Kidney capillary endothelial cell (primary cell): ENCODE measurements around the gene PPM1A.

Experiments used
- DNase-seq: peaks from one replicate; pipeline ENCODE4 v3.0.0-alpha.2; 2018; ENCODE audit warnings: low spot score

PPM1A gene

DNA sequence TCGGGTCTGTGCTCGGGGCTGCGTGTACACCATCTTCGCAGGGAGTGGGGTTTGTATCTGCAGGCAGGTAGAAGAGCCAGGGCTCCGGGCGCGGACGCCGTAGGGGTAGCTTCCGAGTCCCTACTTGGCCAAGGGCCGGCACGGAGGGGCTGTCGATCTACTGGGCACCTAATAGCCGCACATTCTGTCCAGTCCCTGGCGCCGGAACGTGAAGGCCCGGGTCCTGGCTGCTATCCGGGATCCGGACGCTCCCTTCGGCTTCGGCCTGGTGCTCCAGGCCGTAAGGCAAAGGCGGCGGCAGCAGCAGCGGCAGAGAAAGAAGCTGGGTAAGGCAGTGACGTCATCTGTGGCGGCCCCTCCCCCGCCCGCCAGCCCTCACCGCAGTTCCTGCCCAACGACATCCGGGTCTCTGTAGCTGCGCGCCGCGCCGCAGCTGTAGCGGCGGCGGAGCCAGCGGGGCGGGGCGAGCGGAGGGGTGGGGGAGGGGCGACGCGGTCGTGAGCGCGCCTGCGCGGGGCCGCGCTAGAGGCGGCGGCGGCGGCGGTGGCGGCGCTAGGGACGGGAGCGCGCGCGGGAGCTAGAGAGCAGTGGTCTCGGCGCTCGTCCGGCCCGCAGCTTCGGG is at the start of gene PPM1A:
TSS of gene PPM1A (plus strand) at position 525 of the 622 bp plus-strand sequence. CDS start 33,483 bp downstream, outside the sequence.
- DNase-seq: peak; percentile 91

DNA sequence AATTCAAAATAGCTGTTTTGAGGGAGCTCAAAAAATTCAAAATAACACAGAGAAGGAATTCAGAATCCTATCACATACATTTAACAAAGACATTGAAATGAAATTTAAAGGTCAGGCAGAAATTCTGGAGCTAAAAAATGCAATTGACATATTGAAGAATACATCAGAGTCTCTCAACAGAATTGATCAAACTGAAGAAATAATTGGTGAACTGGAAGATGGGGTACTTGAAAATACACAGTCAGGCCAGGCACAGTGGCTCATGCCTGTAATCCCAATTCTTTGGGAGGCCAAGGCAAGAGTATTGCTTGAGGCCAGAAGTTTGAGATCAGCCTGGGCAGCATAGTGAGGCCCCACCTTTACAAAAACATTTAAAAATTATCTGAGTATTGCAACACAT is 49.7 kb upstream of the PPM1A start:
- no peak for DNase-seq

DNA sequence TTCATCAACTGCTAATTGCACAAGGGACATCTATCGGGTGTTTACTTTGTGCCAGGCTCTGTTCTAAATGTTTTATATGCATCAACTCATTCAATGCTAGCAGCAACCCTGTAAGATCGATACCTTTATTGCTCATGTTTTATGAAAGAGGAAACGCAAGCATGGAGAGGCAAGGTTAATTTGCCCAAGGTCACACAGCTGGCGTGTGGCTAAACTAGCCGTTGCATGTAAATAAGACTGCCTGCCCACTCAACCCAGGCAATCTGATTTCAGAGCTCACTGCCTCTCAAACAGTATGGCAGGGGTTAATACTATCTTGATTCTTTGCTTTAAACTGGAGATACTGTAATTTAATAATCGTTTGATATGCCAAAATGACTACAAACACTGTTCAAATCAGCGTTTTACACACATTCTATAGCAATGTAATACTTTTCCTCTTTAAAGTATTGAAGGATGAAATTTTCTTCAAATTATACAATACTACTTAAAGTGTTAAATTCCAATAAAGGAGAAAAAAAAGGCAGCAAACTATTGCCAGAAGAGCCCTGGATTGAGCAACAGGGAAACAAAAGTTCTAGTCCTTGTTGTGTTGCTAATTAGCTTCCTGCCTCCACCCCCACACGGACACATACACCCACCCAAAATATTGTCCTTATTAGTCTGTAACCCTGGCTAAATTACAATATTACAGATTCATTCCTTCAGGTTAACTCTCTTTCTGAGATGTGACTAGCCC is 44.7 kb upstream of the PPM1A start:
- no peak for DNase-seq

DNA sequence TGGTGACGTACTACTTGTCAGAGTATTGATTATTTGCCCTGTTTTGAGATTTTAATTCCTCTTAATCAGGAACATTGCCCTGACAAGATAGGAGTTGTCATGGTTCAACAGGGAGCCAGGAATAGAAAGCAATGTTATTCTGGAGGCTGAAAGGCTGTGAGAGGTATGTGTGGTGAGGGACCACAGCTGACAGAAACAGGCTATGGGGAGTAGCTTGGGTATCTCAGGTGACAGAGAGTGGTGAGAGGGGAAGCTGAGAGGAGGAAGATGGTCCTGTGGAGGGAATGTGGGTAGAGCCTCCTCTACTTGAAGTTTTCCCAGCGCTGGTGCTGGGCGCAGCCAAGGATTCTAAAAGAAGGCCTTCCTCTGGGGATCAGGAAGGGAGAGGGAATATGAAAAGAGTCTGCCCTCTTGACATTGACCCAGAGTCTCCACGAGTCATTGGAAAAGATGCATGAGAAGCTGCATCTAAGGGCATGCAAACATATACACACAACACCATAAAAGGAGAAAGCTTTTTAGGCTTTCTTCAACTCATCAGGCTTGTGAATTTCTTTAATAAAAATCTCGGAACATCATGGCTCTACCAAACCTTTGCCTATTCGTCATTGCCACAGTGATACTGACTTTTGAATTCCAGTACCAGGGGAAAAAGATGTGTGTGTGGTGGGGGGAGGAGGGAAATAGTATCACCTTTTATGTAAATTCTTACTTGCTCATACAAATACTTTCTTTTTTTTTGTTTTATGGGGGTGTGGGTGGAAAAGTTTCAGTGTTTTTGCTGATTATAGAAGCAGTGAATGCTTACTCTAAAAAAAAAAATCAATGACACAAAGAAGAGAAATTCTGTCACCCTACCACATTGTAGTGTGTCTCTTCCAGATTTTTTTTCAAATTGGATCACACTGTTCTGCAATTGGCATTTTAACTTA is 43.9 kb upstream of the PPM1A start:
- no peak for DNase-seq

DNA sequence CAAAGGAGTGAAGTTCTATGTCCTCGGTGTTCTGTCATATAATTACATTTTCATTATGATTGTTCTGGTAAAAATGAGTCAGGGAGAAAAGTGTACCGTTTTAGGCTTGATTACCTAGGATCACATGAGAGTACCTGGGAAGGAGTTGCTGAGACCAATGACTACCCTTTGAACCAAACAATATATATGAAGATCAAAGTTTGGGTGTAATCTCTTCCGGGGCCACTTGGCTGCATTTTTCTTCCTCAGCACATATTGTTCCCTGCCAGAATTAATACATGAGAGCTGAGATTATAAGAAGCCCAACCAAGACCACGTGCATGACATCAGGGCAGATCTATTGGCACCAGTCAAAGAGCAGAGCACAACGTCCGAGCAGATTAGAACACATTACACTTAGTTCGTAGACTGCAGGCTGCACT is 42.8 kb upstream of the PPM1A start:
- DNase-seq: no peak

DNA sequence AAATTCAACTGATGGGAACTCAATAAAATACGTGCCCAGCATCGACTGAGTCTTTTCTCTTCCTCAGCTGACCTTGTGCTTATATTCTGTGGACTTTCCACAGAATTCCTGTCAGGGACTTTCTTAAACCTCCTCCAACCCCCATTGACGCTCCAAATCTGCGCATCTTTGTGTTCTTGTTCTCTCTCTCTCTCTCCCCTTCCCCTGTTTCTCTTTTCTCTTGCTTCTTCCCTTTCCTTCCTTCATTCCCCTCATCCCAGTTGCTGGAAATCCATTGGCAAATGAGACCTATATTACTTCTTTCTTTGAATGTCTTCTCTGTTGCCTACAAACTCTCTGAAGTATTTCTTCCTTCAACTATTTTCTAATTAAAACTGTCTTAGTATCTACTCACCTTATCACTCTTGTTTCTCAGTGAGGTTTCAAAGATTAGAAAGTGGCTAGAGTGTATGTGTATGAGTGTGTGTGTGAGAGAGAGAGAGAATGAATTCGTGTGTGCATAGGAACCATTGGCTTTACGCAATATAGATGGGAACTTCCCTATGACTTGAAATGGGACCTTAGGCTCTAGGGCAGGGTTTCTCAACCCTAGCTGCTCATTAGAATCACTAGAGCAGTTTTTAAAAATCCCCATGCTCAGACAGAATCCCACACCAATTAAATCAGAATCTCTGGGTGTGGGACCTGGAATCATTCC is 42.0 kb upstream of the PPM1A start:
- no peak for DNase-seq

DNA sequence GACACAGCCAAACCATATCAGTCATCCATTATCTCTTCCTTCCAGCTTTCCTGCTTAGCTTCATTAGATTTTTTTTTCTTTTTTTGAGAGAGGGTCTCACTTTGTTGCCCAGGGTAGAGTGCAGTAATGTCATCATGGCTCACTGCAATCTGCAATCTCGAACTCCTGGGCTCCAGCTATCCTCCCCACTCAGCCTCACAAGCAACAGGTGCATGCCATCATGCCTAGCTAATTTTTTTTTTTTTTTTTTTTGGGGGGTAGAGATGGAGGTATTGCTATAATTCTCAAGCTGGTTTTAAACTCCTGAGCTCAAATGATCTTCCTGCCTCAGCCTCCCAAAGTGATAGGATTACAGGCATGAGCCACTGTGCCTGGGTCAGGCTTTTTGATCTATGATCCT is 38.3 kb upstream of the PPM1A start:
- DNase-seq: no peak

DNA sequence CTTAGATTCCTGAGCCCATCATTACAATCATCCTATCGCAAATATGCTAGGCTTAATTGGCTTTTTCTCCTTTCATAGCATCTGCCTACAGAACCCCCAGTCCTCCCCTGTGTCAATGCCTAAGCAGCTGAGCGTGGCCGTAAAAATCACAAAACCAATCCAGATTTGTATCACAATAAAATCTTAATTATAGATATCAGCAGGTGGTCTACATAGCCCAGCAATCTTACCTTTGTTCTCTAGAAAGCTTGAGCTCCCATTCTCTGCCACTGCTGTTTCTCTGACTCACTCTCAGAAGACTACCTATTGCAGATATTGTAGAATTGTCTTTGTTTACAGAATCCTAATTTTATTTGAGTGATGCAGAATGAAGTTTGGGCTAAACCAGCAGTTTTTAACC is 37.9 kb upstream of the PPM1A start:
- no peak for DNase-seq

DNA sequence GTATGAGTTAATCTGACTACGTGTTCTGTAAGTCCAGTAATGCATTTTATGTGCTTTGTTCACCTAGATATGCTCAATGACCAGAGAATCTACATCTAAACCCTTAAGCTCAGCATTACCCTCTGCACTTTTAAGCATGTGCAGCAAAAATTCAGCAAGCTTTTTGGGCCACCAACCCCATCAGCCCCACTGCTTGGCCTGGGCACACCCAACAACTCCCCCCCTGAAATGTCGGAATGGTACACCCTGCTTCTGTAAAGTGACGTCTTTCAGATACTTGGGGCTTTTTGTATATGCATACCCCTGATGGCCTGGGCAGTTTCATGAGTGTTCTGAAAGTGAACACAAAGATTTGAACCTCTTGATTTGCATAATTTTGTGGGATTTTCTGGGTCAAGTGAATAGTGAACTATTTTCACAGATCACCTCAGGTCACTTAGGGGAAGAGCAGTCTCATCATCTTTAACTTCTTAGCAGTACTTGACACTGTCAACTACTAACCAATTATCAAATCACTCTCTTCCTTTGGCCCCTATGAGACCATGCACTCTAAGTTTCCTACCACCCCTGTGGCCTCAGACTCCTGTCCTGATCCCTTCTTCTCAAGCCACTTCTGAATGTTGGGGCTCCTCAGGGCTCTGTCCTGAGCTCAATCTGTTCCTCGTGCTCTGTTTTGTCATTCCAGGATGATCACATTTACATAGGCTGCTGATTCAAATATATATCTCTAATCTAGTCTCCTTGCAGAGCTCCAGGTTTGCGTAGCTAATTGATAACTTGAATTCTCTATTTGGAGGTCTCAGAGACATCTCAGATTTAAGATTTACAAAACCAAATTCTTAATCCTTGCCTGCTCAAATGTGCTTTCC is 36.3 kb upstream of the PPM1A start:
- no peak for DNase-seq

DNA sequence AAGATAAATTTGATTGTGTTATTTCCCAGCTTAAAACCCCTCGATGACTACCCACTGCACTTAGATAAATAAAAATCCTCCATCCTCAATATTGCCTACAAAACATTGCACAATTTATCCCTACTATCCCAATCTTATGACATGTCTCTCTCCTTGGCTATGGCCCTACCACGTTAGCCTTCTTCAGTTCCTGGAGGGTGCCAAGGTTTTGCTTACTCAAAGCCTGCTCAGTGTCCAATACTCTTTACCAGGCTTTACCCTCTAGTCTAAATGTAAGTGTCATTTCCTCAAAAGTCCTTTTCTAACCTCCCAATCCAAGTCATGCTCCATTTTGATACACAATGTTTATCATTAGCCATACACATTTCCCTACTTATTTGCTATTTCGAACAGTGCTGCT is 35.0 kb upstream of the PPM1A start:
- DNase-seq: no peak

DNA sequence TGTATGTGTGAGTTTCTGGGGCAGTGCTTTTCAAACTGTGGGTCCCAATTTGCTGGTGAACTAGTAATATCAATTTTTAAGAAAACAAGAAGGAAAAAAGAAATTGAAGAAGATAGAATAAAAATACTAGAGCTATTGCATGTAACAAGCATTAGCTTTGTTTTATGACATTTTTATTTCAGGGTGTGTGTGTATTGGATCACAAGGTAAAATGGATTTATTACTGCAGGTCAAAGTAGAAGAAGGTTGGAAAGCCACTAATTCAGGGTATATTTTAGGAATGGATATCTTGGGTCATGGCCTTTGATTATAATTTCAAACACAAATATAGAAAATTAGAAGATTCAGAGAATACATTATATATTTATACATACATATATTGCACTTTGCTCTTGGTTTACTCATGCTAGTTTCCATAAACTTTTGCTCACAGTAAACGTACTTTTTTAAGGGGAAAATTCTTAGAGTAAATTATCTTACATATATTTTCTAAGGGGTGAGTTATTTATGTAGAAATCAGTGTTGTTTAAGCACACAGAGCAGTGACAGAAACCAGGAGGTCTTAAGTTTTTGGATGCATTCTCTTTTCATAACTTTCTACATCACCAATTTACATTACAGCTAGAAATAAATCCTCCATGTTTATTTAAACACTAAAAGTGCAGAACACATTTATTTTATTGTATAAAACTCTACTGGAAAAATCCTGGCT is 34.5 kb upstream of the PPM1A start:
- no peak for DNase-seq

DNA sequence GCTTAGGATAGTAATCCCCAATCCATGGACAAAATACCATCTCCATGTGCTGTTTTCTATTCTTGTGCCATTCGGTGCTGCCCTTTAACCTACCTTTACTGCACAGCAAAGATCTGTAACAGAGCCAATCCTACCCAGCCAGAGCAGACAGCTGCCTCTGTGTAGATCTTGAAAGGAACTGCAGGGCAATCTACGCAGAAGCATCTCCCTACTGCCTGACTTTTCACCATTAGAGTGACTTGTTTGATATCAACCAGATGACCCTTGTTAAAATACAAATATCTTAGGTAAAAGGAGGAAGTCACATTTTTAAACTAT is 33.9 kb upstream of the PPM1A start:
- DNase-seq: no peak

DNA sequence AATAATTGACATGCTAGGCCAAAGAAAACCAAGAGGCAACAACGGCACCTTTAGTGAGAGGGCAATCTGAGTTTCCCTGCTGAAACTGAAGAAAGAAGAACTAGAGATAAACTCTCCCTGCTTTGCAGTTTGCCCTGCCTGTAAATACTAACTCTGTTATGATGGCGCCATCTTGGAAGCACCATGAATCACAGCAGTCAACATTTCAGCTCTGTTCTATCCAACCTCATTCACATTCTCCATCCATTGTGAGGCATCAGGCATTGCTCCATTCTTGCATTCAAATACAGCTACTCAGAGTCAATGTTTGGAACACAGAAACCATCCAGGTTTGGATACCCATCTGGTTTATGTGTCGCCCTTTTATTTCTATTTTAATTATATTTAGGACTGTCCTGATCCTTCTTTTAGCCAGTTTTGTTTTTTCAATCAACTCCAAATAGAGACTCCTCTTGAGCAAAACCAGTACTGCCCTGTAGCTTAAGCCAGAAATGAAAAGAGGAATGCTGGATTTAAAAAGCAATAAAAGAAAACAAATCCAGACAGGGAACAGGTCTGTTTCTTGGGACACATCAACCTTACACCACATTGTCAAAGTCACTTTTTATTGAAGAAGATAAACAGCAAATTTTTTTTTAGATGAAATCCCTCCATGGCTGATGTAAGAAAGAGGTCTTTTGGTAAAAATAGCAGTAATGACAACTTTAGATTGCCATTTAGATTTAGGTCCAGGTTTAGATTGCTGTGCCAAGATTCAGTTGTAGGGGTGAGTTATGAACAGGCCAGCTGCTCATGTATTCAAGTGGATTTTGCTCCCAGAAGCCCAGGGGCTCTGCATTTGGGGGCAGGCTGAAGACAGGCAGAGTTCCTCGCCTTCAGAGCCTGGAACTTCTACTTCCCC is 33.3 kb upstream of the PPM1A start:
- no peak for DNase-seq

DNA sequence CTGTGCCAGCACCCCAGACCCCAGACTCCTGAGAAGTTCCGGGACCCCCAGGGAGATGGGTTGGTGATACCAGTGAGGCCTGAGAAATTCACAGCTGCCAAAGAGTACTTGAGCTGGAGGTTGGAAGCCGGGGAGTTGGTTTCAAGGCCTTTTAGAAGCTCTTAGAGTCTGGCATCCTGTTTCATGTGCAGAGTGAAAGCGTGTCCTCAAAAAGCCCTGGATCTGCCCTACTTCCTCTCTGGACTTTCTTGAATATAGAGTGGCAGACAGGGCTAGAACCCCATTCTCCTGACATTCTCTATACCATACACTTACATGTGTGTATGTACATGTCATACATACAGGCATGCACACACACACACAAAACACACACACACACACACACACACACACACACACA is 31.3 kb upstream of the PPM1A start:
- DNase-seq: no peak

DNA sequence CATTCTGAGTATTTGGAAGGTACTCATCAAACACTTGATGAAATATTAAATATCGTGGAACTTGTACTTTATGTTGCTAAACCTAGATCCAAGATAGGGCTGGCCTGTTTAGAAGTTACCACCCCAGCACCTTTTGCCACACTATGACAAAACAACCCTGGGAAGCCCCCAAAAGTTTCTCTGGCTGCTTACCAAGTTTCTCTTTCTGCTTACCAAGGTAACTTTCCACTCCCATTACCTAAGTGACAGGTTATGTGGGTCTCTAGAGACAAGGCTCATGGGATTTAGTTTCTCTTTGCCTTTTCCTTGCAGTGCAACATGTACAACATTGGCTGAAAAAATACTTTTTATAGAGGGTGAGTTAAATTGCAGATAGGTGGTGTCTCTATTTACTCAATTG is 28.9 kb upstream of the PPM1A start:
- DNase-seq: no peak

DNA sequence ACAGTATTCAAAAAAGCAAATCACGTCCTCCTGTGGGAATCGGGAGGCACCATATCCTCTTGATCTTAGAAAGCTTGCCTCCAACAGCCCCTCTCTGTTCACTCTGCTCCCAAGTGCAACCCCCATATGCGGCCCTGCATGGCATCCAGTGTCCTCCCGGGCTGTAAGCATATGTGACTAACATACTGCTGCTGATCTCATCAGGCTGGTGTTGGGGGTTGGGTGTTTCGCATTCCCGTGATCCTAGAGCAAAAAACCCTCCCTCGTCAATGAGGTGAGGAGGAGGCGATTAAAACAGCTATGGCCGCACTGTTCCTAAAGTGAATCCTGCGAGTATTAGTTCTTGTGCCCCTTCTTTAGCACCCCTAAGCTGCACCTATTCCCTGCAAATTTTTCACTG is 28.1 kb upstream of the PPM1A start:
- DNase-seq: no peak

DNA sequence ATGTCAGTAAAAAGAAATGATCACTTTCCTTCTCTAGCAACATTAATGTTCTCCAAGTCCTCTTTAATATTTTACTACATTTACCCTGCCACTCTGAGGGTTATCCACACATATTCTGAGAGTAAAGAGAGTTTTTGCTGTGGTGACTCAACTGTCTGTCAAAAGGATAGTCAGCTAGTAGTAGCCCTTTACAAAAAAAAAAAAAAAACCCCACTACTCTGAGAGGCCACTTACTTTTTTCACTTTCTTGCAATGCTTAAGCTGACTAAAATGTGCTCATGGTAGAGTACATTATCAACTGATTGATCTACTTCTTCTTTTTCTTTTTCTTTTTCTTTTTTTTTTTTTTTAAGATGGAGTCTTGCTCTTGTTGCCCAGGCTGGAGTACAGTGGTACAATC is 27.6 kb upstream of the PPM1A start:
- no peak for DNase-seq

DNA sequence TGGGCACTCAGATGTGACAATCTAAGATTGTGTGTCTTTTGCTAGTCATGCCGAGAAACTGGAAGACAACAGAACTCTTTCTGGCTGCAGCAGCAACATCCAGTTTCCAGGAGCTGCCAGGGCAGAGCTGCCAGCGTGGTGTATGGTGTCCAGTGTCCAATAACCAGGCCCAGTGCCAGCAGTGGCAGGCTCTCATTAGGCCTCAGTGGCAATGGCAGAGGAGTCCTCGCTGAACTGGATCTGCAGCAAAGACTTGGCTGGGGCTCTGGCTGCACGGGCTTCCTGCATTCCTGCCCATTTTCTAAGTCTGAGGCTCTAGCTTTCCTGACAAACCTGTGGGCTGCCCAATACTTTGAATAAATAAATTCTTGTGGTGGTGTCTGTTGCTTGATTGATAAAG is 26.2 kb upstream of the PPM1A start:
- no peak for DNase-seq

DNA sequence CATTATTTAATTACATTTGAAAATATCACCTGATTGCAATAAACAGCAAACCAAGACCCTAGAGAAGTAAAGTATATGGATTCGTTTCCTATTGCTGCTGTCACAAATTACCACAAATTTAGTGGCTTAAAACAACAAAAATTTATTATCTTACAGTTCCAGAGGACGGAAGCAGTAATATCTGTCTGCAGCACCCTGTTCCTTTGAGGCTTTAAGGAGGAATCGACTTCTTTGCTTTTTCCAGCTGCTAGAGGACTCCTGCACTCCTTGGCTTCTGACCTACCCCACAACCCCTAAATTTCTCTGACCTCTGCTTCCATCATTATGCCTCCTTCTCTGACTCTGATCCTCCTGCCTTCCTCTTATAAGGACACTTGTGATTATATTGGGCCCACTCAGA is 23.8 kb upstream of the PPM1A start:
- no peak for DNase-seq

DNA sequence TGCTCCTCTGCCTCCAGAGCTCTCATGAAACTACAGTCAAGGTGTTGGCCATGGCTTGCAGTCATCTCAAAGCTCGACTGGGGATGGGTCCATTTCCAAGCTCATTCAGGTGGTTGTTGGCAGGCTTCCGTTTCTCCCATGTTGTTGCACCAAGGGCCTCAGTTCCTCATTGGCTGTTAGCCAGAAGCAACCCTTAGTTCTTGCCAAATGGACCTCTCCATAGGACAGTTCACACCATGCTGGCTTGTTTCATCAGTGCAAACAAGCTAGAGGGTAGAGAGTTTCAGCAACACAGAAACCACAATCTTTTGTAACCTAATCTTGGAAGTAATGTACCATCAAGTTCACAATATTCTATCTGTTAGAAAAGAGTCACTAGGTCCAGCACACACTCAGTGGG is 22.7 kb upstream of the PPM1A start:
- no peak for DNase-seq
